ENCODE data around the gene CFAP161.

CFAP161 gene, protein sequence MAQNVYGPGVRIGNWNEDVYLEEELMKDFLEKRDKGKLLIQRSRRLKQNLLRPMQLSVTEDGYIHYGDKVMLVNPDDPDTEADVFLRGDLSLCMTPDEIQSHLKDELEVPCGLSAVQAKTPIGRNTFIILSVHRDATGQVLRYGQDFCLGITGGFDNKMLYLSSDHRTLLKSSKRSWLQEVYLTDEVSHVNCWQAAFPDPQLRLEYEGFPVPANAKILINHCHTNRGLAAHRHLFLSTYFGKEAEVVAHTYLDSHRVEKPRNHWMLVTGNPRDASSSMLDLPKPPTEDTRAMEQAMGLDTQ

GRCh38 chr15:81133782-81134461, at the start of gene CFAP161:
TSS of gene CFAP161 (plus strand) at chr15:81134270. CDS start at chr15:81134330, 60 bp downstream.
- Mint-ChIP-seq H3K4me1 (ENCODE audit: low read depth) (peaks cover 11% of the 10 kb centered on the region), H3K27ac (no peak within 1 kb of the TSS), H3K9me3 (peaks cover 3% of the 10 kb centered on the region), H3K27me3 (peaks cover 67% of the 10 kb centered on the region), H3K4me3 (peak within 1 kb of the TSS; percentile 61), H3K36me3 (ENCODE audit: low read depth) (no peaks in the 10 kb centered on the region)
- peak; percentile 60 for DNase-seq

DNA sequence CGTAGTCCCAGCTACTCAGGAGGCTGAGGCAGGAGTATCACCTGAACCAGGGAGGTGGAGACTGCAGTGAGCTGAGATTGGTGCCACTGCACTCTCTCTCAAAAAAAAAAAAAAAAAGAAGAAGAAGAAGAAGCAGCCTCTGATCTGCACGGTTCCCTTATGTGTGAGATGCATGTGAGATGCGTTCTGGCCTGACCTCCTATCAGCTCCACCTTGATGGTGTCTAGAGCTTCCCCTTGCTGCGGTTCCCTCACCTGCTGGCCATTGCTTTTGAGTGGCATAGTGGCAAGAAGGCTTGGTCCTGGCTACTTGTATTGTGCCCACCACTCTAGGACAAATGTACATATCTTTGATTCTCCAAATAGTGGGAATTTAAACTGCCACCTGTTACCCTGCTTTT, 49.4 kb upstream of the CFAP161 start:
- Mint-ChIP-seq H3K4me1 (ENCODE audit: low read depth) (peaks cover 14% of the 10 kb centered on the region), H3K36me3 (ENCODE audit: low read depth) (no peaks in the 10 kb centered on the region), H3K27me3 (peaks cover 3% of the 10 kb centered on the region), H3K9me3 (no peaks in the 10 kb centered on the region), H3K4me3 (no peak overlapping the region), H3K27ac (no peak overlapping the region)
- no peak for DNase-seq

- Mint-ChIP-seq H3K27me3 (peaks cover 3% of the 10 kb centered on the region), H3K4me1 (ENCODE audit: low read depth) (peaks cover 14% of the 10 kb centered on the region), H3K36me3 (ENCODE audit: low read depth) (no peaks in the 10 kb centered on the region), H3K9me3 (no peaks in the 10 kb centered on the region), H3K27ac (no peak overlapping the region), H3K4me3 (no peak overlapping the region)
- DNase-seq: no peak
Observed at GRCh38 chr15:81085213-81085612, 48.9 kb upstream of the CFAP161 start.

DNA sequence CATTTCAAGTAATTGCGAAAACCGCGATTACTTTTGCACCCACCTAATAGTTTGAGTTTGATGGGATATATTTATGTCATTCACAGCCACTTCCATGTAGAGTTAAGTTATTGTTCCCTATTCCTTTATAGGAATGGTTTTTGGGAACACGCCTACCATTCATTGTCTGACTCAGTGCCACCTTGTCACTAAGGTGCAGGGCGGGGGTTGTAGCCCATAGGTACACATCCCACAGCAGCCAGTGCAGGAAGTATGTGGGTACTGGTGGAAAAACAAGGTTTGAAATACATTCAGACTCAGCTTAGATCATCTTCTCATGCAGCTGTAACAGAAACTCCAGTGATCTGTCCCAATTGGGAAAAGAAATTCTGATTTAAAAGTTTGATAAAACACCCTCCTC, 48.2 kb upstream of the CFAP161 start:
- H3K27me3 Mint-ChIP-seq: peaks cover 3% of the 10 kb centered on the region
- H3K27ac Mint-ChIP-seq: no peak overlapping the region
- H3K36me3 Mint-ChIP-seq (ENCODE audit: low read depth): no peaks in the 10 kb centered on the region
- no peak overlapping the region for H3K4me3 Mint-ChIP-seq
- no peak for DNase-seq
- H3K4me1 Mint-ChIP-seq (ENCODE audit: low read depth): peaks cover 14% of the 10 kb centered on the region
- H3K9me3 Mint-ChIP-seq: no peaks in the 10 kb centered on the region

- Mint-ChIP-seq H3K27me3 (peaks cover 5% of the 10 kb centered on the region), H3K27ac (no peak overlapping the region), H3K4me3 (no peak overlapping the region), H3K36me3 (ENCODE audit: low read depth) (no peaks in the 10 kb centered on the region), H3K9me3 (no peaks in the 10 kb centered on the region), H3K4me1 (ENCODE audit: low read depth) (peaks cover 14% of the 10 kb centered on the region)
- no peak for DNase-seq
Observed at GRCh38 chr15:81087066-81087465, 47.0 kb upstream of the CFAP161 start.

DNA sequence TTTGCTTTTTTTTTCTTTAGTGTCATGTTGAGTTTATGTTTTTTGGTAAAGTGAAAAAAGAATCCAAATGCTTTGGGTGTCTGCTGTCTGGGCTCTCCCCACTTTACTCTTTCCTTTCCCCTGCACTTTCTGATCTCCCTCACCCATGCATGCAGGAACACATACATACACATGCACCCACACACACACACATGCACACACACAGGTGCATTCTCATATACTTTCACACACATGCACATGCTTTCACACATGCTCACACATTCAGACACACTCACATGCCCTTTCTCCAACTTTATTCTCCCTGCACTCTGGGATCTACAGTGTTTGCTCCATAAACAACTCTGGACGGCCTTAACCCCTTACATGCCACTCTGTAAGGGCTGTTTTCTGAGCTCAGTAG, 46.4 kb upstream of the CFAP161 start:
- Mint-ChIP-seq H3K27me3 (peaks cover 11% of the 10 kb centered on the region), H3K9me3 (no peaks in the 10 kb centered on the region), H3K4me3 (no peak overlapping the region), H3K36me3 (ENCODE audit: low read depth) (no peaks in the 10 kb centered on the region), H3K4me1 (ENCODE audit: low read depth) (peaks cover 14% of the 10 kb centered on the region), H3K27ac (no peak overlapping the region)
- DNase-seq: no peak

GRCh38 chr15:81088470-81089013, 45.5 kb upstream of the CFAP161 start:
- H3K36me3 Mint-ChIP-seq (ENCODE audit: low read depth): no peaks in the 10 kb centered on the region
- no peaks in the 10 kb centered on the region for H3K9me3 Mint-ChIP-seq
- peaks cover 14% of the 10 kb centered on the region for H3K4me1 Mint-ChIP-seq (ENCODE audit: low read depth)
- no peak overlapping the region for H3K4me3 Mint-ChIP-seq
- no peak overlapping the region for H3K27ac Mint-ChIP-seq
- no peak for DNase-seq
- peaks cover 16% of the 10 kb centered on the region for H3K27me3 Mint-ChIP-seq

DNA sequence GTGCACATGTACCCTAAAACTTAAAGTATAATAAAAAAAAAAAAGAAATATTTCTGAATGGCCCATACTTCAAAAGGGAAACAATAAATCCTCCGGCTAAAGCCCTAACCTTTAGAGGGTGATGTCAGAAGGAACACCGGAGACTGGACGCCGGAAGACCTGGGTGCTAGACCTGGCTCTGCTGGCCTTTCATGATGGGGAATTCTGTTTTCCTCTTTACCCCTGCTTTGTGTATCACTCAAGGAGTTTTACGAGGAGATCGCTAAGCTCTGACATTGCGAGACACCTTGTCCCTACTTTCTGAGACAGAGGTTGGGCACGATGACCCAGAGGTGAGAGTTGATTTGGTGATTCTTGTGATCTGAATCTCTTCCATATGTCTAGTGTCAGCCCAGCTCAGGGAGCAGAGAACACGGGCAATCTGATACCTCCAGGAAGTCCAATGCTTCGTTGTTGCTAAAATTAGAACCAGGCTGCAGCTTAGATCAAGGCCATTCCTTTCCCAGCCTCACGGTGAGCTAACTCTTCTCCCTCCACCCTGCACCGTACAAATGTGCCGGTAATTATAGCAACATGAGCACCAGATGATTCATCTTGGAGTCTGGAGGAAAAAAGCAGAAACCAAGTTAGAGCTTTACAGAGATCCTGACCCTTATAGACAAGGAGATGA, 42.0 kb upstream of the CFAP161 start:
- Mint-ChIP-seq H3K4me3 (no peak overlapping the region), H3K36me3 (ENCODE audit: low read depth) (no peaks in the 10 kb centered on the region), H3K27me3 (peaks cover 47% of the 10 kb centered on the region), H3K9me3 (no peaks in the 10 kb centered on the region), H3K4me1 (ENCODE audit: low read depth) (no peaks in the 10 kb centered on the region), H3K27ac (no peak overlapping the region)
- no peak for DNase-seq

DNA sequence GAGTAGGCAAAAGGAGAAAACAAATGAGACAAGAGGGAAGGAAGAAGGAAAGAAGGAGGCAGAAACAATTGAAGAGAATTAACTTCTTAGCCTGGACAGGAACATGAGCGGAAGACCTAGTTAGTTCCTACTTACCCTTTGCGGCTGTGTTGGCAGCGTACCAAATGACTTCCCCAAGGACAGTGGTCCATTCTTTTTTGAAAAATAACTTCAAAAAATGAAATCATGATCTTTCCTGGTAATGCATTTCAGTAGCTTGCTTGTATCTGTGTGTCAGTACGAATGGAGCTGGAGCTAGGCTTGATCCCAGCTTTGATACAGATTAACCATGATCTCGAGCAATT, 41.5 kb upstream of the CFAP161 start:
- no peak overlapping the region for H3K4me3 Mint-ChIP-seq
- no peaks in the 10 kb centered on the region for H3K36me3 Mint-ChIP-seq (ENCODE audit: low read depth)

DNA sequence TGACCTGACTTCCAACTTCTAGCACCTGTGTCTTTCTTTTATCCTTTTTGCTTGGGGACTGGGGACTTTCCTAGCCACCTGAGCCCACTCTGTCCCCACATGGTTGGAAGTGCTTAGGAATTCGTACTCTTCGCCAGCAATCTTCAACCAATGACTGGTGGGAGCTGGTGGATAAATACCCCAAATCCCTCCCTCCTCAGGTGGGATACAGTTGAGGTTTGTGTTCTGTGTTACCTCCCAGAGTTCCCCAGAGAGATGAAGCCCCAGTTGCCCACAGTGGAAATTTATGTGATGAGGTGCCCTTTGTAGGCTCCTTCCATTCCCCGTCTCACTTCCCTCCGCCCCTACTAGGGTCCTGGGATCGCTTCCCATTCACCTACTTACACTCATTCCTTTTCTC, 40.1 kb upstream of the CFAP161 start:
- no peak for DNase-seq
- Mint-ChIP-seq H3K36me3 (ENCODE audit: low read depth) (no peaks in the 10 kb centered on the region), H3K4me1 (ENCODE audit: low read depth) (peaks cover 7% of the 10 kb centered on the region), H3K27ac (no peak overlapping the region), H3K9me3 (no peaks in the 10 kb centered on the region), H3K27me3 (peaks cover 62% of the 10 kb centered on the region), H3K4me3 (no peak overlapping the region)

More for the DNA sequence above, 41.5 kb upstream of the CFAP161 start:
- no peaks in the 10 kb centered on the region for H3K4me1 Mint-ChIP-seq (ENCODE audit: low read depth)
- peaks cover 52% of the 10 kb centered on the region for H3K27me3 Mint-ChIP-seq
- no peak for DNase-seq
- H3K9me3 Mint-ChIP-seq: no peaks in the 10 kb centered on the region
- no peak overlapping the region for H3K27ac Mint-ChIP-seq

GRCh38 chr15:81095690-81096365, 38.2 kb upstream of the CFAP161 start:
- H3K27me3 Mint-ChIP-seq: peaks cover 73% of the 10 kb centered on the region
- no peaks in the 10 kb centered on the region for H3K9me3 Mint-ChIP-seq
- peaks cover 13% of the 10 kb centered on the region for H3K4me1 Mint-ChIP-seq (ENCODE audit: low read depth)
- no peaks in the 10 kb centered on the region for H3K36me3 Mint-ChIP-seq (ENCODE audit: low read depth)
- no peak for DNase-seq
- H3K27ac Mint-ChIP-seq: no peak overlapping the region
- H3K4me3 Mint-ChIP-seq: no peak overlapping the region

GRCh38 chr15:81096398-81096797, 37.7 kb upstream of the CFAP161 start:
- Mint-ChIP-seq H3K9me3 (no peaks in the 10 kb centered on the region), H3K27me3 (peaks cover 75% of the 10 kb centered on the region), H3K4me1 (ENCODE audit: low read depth) (peaks cover 13% of the 10 kb centered on the region), H3K27ac (no peak overlapping the region), H3K36me3 (ENCODE audit: low read depth) (no peaks in the 10 kb centered on the region), H3K4me3 (no peak overlapping the region)
- DNase-seq: no peak

- H3K27ac Mint-ChIP-seq: no peak overlapping the region
- H3K27me3 Mint-ChIP-seq: peaks cover 70% of the 10 kb centered on the region
Observed at GRCh38 chr15:81097116-81097889, 36.8 kb upstream of the CFAP161 start.

DNA sequence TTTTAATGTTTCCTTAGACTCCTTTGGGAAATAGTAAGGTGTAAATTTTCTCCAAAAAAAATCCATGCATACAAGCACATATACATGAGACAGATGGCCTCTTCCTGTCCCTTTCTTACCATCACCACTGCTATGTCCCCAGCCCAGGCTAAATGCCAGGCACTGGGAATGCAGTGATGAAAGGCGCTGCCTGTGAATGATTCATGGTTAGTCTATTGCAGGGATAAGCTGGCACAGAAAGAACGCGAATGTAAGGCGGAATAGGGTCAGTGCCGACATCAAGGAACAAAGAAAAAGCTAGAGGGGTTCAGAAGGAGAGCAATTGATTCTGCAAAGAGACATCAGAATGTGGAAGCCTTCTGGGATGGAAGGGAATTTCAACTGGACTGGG, 36.2 kb upstream of the CFAP161 start:
- no peak for DNase-seq
- H3K9me3 Mint-ChIP-seq: no peaks in the 10 kb centered on the region
- H3K4me3 Mint-ChIP-seq: no peak overlapping the region
- H3K36me3 Mint-ChIP-seq (ENCODE audit: low read depth): no peaks in the 10 kb centered on the region
- H3K27ac Mint-ChIP-seq: no peak overlapping the region
- H3K4me1 Mint-ChIP-seq (ENCODE audit: low read depth): peaks cover 13% of the 10 kb centered on the region
- H3K27me3 Mint-ChIP-seq: peaks cover 65% of the 10 kb centered on the region

More at GRCh38 chr15:81097116-81097889, 36.8 kb upstream of the CFAP161 start:
- H3K4me3 Mint-ChIP-seq: no peak overlapping the region
- no peaks in the 10 kb centered on the region for H3K9me3 Mint-ChIP-seq
- no peaks in the 10 kb centered on the region for H3K36me3 Mint-ChIP-seq (ENCODE audit: low read depth)
- H3K4me1 Mint-ChIP-seq (ENCODE audit: low read depth): peaks cover 13% of the 10 kb centered on the region
- DNase-seq: no peak
